ENCODE data around the gene TRPM2. TPM values are rescaled to one million over a fixed set of nuclear protein-coding genes. Genes with fewer than 3 reads are reported as not detected.

TRPM2 gene
- total RNA-seq, 2 donors from 2014 or later: 1.6 to 12.5 TPM

DNA sequence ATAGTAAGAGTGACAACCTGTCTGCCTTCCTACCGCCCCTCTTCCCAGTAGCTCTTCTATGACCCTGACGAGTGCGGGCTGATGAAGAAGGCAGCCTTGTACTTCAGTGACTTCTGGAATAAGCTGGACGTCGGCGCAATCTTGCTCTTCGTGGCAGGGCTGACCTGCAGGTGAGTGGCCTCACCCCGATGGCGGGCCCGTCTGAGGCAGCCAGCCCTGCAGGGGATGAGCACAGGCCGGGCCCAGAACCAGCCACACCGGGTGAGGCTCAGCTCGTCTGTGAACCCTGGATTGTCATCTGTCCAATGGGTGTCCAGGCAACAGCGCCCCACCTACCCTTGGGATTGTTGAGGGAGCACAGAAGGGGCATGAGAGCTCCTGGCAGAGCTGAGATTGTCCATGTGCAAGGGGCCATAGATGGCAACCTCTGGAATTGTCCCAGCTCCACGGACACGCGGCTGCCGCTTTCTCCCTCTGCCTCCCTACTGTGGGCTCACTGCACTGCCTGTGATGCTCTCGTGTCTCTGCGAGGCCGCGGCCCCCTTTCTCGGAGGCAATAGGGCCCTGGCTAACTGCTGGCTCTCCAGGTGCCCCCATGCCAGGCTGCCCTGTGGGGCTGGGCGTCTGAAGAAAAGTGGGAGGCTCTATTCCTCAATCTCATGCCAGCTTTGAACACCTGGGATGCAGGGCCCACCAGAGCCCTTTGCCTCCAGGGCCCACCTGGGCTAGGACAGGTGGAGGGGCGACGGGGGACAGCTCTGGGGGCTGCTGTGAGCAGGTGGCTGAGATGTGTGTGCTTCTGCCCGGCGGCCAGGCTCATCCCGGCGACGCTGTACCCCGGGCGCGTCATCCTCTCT lies 51.9 kb downstream of the TRPM2 start:
- Mint-ChIP-seq H3K27me3 (ENCODE audit: insufficient read depth) (no peaks in the 10 kb centered on the region), H3K9me3 (peaks cover 30% of the 10 kb centered on the region), H3K4me1 (no peaks in the 10 kb centered on the region), H3K36me3 (ENCODE audit: low read depth) (peaks cover 5% of the 10 kb centered on the region), H3K4me3 (no peak overlapping the region), H3K27ac (no peak overlapping the region)
- TF ChIP-seq, protein P1, sequence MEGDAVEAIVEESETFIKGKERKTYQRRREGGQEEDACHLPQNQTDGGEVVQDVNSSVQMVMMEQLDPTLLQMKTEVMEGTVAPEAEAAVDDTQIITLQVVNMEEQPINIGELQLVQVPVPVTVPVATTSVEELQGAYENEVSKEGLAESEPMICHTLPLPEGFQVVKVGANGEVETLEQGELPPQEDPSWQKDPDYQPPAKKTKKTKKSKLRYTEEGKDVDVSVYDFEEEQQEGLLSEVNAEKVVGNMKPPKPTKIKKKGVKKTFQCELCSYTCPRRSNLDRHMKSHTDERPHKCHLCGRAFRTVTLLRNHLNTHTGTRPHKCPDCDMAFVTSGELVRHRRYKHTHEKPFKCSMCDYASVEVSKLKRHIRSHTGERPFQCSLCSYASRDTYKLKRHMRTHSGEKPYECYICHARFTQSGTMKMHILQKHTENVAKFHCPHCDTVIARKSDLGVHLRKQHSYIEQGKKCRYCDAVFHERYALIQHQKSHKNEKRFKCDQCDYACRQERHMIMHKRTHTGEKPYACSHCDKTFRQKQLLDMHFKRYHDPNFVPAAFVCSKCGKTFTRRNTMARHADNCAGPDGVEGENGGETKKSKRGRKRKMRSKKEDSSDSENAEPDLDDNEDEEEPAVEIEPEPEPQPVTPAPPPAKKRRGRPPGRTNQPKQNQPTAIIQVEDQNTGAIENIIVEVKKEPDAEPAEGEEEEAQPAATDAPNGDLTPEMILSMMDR (conservative IDR thresholded peaks at IDR 0.05): no peak
- no peak for DNase-seq
- Histone ChIP-seq H3K27ac (ENCODE audit: low read depth, low read length) (no peak overlapping the region), H3K9ac (ENCODE audit: extremely low read depth, low read length, poor library complexity, severe bottlenecking) (no peak overlapping the region), H3K27me3 (ENCODE audit: control insufficient read depth, insufficient read depth, low read length, poor library complexity, severe bottlenecking) (no peaks in the 10 kb centered on the region), H3K4me1 (ENCODE audit: control insufficient read depth, insufficient read depth, low read length) (no peaks in the 10 kb centered on the region), H3K36me3 (ENCODE audit: control insufficient read depth, insufficient read depth, low read length) (no peaks in the 10 kb centered on the region), H3K9me3 (ENCODE audit: control insufficient read depth, low read length) (peaks cover 25% of the 10 kb centered on the region), H3K4me3 (ENCODE audit: low read length) (no peak overlapping the region)
- 92 to 94% methylated on average over 27 to 34 of the region's 34 CpGs for WGBS, 2 experiments (ENCODE audit: insufficient coverage in 1 of 2, insufficient read length in 1 of 2)

DNA sequence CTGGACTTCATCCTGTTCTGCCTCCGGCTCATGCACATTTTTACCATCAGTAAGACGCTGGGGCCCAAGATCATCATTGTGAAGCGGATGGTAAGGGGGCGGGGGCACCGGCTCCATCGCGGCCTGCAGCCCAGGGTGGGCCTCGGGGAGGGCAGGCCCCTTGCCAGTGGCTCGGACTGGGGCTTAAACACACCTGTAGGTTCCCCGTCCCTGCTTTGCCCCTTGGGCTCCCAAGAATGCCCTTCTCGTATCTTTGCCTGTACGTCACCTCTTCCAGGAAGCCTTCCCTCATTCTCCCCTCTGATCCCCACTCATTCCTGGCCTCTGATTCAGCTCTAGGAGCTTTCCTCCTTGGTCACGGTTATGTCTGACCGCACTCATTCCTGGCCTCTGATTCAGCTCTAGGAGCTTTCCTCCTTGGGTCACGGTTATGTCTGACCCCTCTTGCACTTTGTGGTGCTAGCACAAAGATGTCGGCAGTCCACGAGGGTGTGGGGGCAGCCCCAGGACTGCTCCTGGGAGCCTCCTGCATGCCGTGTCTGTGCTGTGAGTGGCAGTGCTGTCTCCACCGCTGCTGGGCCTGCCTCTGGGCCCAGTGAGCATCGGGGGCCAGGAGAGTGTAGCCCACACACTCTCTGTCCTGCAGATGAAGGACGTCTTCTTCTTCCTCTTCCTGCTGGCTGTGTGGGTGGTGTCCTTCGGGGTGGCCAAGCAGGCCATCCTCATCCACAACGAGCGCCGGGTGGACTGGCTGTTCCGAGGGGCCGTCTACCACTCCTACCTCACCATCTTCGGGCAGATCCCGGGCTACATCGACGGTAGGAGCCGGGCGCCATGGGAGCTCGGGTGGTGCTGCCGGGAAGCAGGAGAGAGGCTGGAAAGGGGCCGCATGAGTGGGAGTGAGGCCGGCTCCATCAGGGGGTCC lies 52.8 kb downstream of the TRPM2 start:
- WGBS, 2 experiments (ENCODE audit: insufficient coverage in 1 of 2, insufficient read length in 1 of 2): 85 to 88% methylated on average over 23 to 37 of the region's 37 CpGs
- Mint-ChIP-seq H3K4me3 (no peak overlapping the region), H3K36me3 (ENCODE audit: low read depth) (peaks cover 5% of the 10 kb centered on the region), H3K9me3 (peaks cover 30% of the 10 kb centered on the region), H3K27ac (no peak overlapping the region), H3K27me3 (ENCODE audit: insufficient read depth) (no peaks in the 10 kb centered on the region), H3K4me1 (no peaks in the 10 kb centered on the region)
- TF ChIP-seq, protein P1 (conservative IDR thresholded peaks at IDR 0.05): no peak
- H3K27me3 ChIP-seq (ENCODE audit: control insufficient read depth, insufficient read depth, low read length, poor library complexity, severe bottlenecking): no peaks in the 10 kb centered on the region
- peaks cover 25% of the 10 kb centered on the region for H3K9me3 ChIP-seq (ENCODE audit: control insufficient read depth, low read length)
- no peaks in the 10 kb centered on the region for H3K36me3 ChIP-seq (ENCODE audit: control insufficient read depth, insufficient read depth, low read length)
- no peak overlapping the region for H3K4me3 ChIP-seq (ENCODE audit: low read length)
- H3K4me1 ChIP-seq (ENCODE audit: control insufficient read depth, insufficient read depth, low read length): no peaks in the 10 kb centered on the region
- H3K9ac ChIP-seq (ENCODE audit: extremely low read depth, low read length, poor library complexity, severe bottlenecking): no peak overlapping the region
- DNase-seq: no peak
- H3K27ac ChIP-seq (ENCODE audit: low read depth, low read length): no peak overlapping the region

DNA sequence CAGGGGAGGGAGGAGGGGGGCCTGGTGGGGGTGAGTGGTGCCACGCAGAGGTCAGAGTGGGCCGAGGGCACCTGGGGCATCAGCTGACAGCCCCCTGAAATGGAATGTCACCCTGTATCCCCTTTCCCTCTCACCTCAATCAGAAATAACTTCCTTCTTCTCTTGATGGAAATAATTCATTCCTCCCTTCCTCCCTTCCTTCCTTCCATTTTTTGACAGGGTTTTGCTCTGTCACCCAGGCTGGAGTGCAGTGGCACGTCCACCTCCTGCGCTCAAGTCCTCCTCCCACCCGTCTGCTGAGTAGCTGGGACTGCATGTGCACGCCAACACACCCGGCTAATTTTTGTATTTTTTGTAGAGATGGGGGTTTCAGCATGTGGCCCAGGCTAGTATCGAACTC lies 53.5 kb downstream of the TRPM2 start:
- H3K4me1 Mint-ChIP-seq: no peaks in the 10 kb centered on the region
- no peaks in the 10 kb centered on the region for H3K27me3 Mint-ChIP-seq (ENCODE audit: insufficient read depth)
- no peak overlapping the region for H3K27ac ChIP-seq (ENCODE audit: low read depth, low read length)
- no peak overlapping the region for H3K9ac ChIP-seq (ENCODE audit: extremely low read depth, low read length, poor library complexity, severe bottlenecking)
- H3K9me3 ChIP-seq (ENCODE audit: control insufficient read depth, low read length): peaks cover 25% of the 10 kb centered on the region
- no peak for DNase-seq
- H3K36me3 ChIP-seq (ENCODE audit: control insufficient read depth, insufficient read depth, low read length): no peaks in the 10 kb centered on the region
- H3K4me3 Mint-ChIP-seq: no peak overlapping the region
- H3K4me1 ChIP-seq (ENCODE audit: control insufficient read depth, insufficient read depth, low read length): no peaks in the 10 kb centered on the region
- no peaks in the 10 kb centered on the region for H3K27me3 ChIP-seq (ENCODE audit: control insufficient read depth, insufficient read depth, low read length, poor library complexity, severe bottlenecking)
- 87 to 100% methylated on average over 3 to 7 of the region's 8 CpGs for WGBS, 2 experiments (ENCODE audit: insufficient coverage in 1 of 2, insufficient read length in 1 of 2)
- TF ChIP-seq, protein P1 (conservative IDR thresholded peaks at IDR 0.05): no peak
- peaks cover 30% of the 10 kb centered on the region for H3K9me3 Mint-ChIP-seq
- H3K4me3 ChIP-seq (ENCODE audit: low read length): no peak overlapping the region
- H3K27ac Mint-ChIP-seq: no peak overlapping the region
- peaks cover 5% of the 10 kb centered on the region for H3K36me3 Mint-ChIP-seq (ENCODE audit: low read depth)

Measured in endodermal cell (in vitro differentiated cells).